ENCODE measurements around the gene ERFL. TPM values are rescaled to one million over a fixed set of nuclear protein-coding genes. Genes with fewer than 3 reads are reported as not detected.

Gene ERFL
- total and polyA plus RNA-seq, 12 donors, result 0.10 TPM; not detected in 11

- Histone ChIP-seq H3K9me3 (replicated peaks in 1 of 3) (no peaks in the 10 kb centered on the region), H3K4me3 (no peak overlapping the region), H3K27me3 (peaks cover 18% of the 10 kb centered on the region), H3K27ac (no peak overlapping the region), H3K4me1 (replicated peaks in 1 of 2) (no peaks in the 10 kb centered on the region), H3K36me3 (replicated peaks in 1 of 2) (peaks cover 0 to under 1% of the 10 kb centered on the region in 2 donors)
- DNase-seq, result no peak
- 9 to 11% (median 10%) methylated on average over 8 to 29 of the region's 29 CpGs for WGBS, 4 donors
- TF ChIP-seq POLR2A (IDR thresholded peaks at IDR 0.05) (no peak), CTCF (IDR thresholded peaks at IDR 0.05) (no peak)
- intact Hi-C loops (cut with DNase I), result no loop called here
Observed at GRCh38 chr19:41911889-41912731, 16.1 kb downstream of the ERFL start.

GRCh38 chr19:41910992-41911888, 17.0 kb downstream of the ERFL start:
- Histone ChIP-seq H3K36me3 (replicated peaks in 1 of 2) (peaks cover 0 to 9% of the 10 kb centered on the region in 2 donors), H3K27me3 (peaks cover 12% of the 10 kb centered on the region), H3K9me3 (replicated peaks in 1 of 3) (no peaks in the 10 kb centered on the region), H3K4me3 (no peak overlapping the region), H3K27ac (no peak overlapping the region), H3K4me1 (replicated peaks in 1 of 2) (no peaks in the 10 kb centered on the region)
- WGBS, 4 donors, result 53 to 63% (median 59%) methylated on average over 11 to 13 of the region's 13 CpGs
- intact Hi-C loops (cut with DNase I), result no loop called here
- no peak for DNase-seq
- TF ChIP-seq CTCF (IDR thresholded peaks at IDR 0.05) (no peak), POLR2A (IDR thresholded peaks at IDR 0.05) (no peak)

- Histone ChIP-seq H3K4me3 (no peak overlapping the region), H3K9me3 (replicated peaks in 1 of 3) (no peaks in the 10 kb centered on the region), H3K27ac (no peak overlapping the region), H3K4me1 (replicated peaks in 1 of 2) (no peaks in the 10 kb centered on the region), H3K27me3 (peaks cover 4% of the 10 kb centered on the region), H3K36me3 (replicated peaks in 1 of 2) (peaks cover 0 to 16% of the 10 kb centered on the region in 2 donors)
- WGBS, 4 donors, result 50 to 65% (median 55%) methylated on average over 7 to 12 of the region's 12 CpGs
- intact Hi-C loops (cut with DNase I), result no loop called here
- no peak for DNase-seq
- TF ChIP-seq POLR2A (IDR thresholded peaks at IDR 0.05) (no peak), CTCF (IDR thresholded peaks at IDR 0.05) (no peak)
Observed at GRCh38 chr19:41910240-41910991, 17.8 kb downstream of the ERFL start.

All from adrenal gland (tissue), 12 donors.